C4-2B (cell line): Measurements from ENCODE around the gene SHD.

ENCODE experiments used
- ZFX ChIP-seq: fragments of 450-650 bp; IDR thresholded peaks from 2 replicates; pipeline ENCODE4 v1.6.1; 2017
- TF ChIP-seq, protein P1 (sequence below): fragments of 450-650 bp; conservative IDR thresholded peaks from 2 replicates; pipeline ENCODE4 v1.5.1; 2017; ENCODE audit warnings: mild to moderate bottlenecking

GRCh38 chr19:4294389-4294788 is 15.3 kb downstream of the SHD start:
- TF ChIP-seq, protein P1, sequence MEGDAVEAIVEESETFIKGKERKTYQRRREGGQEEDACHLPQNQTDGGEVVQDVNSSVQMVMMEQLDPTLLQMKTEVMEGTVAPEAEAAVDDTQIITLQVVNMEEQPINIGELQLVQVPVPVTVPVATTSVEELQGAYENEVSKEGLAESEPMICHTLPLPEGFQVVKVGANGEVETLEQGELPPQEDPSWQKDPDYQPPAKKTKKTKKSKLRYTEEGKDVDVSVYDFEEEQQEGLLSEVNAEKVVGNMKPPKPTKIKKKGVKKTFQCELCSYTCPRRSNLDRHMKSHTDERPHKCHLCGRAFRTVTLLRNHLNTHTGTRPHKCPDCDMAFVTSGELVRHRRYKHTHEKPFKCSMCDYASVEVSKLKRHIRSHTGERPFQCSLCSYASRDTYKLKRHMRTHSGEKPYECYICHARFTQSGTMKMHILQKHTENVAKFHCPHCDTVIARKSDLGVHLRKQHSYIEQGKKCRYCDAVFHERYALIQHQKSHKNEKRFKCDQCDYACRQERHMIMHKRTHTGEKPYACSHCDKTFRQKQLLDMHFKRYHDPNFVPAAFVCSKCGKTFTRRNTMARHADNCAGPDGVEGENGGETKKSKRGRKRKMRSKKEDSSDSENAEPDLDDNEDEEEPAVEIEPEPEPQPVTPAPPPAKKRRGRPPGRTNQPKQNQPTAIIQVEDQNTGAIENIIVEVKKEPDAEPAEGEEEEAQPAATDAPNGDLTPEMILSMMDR: no peak
- no peak for TF ChIP-seq ZFX
